ENCODE measurements around the gene PGLYRP4. TPM values are rescaled to one million over a fixed set of nuclear protein-coding genes. Genes with fewer than 3 reads are reported as not detected.

Gene PGLYRP4
- total RNA-seq, 1 donor from 2014 or later: not detected

DNA sequence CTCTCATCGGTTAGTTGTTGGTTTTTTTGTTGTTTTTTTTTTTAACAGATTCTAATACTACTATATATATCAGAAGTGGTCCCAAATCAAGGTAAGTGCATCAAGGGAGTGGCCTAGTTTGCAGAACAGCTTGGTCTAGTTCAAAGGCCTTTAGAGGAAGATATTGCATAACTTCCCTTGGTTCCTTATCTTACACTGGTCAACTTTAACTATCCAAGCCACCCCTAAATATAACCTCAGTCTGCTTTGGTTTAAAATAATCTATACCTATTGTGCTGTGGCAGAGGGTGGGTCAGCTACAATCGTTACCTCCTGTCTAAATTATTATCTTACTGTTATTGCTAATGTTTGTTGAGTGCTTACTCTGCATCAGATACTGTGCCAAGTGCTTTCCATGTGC is 19.9 kb upstream of the PGLYRP4 start:
- H3K4me3 Mint-ChIP-seq: no peak overlapping the region
- no peak for DNase-seq
- TF ChIP-seq, protein P1, sequence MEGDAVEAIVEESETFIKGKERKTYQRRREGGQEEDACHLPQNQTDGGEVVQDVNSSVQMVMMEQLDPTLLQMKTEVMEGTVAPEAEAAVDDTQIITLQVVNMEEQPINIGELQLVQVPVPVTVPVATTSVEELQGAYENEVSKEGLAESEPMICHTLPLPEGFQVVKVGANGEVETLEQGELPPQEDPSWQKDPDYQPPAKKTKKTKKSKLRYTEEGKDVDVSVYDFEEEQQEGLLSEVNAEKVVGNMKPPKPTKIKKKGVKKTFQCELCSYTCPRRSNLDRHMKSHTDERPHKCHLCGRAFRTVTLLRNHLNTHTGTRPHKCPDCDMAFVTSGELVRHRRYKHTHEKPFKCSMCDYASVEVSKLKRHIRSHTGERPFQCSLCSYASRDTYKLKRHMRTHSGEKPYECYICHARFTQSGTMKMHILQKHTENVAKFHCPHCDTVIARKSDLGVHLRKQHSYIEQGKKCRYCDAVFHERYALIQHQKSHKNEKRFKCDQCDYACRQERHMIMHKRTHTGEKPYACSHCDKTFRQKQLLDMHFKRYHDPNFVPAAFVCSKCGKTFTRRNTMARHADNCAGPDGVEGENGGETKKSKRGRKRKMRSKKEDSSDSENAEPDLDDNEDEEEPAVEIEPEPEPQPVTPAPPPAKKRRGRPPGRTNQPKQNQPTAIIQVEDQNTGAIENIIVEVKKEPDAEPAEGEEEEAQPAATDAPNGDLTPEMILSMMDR (IDR thresholded peaks at IDR 0.05): no peak
- H3K4me1 Mint-ChIP-seq: no peaks in the 10 kb centered on the region
- ATAC-seq (ENCODE audit: low read depth): no peak
- H3K27me3 Mint-ChIP-seq: peaks cover 25% of the 10 kb centered on the region
- intact Hi-C loops (cut with micrococcal nuclease): no loop called here
- ChIA-PET CTCF (interaction anchor here (0.6 kb wide), 1 partner anchor 903 kb away, joined by 3 read pairs; no protein-coding TSS in a partner anchor), POLR2A (no interaction called here)
- no peaks in the 10 kb centered on the region for H3K36me3 Mint-ChIP-seq (ENCODE audit: low read depth)
- no peaks in the 10 kb centered on the region for H3K9me3 Mint-ChIP-seq
- H3K27ac Mint-ChIP-seq: no peak overlapping the region

DNA sequence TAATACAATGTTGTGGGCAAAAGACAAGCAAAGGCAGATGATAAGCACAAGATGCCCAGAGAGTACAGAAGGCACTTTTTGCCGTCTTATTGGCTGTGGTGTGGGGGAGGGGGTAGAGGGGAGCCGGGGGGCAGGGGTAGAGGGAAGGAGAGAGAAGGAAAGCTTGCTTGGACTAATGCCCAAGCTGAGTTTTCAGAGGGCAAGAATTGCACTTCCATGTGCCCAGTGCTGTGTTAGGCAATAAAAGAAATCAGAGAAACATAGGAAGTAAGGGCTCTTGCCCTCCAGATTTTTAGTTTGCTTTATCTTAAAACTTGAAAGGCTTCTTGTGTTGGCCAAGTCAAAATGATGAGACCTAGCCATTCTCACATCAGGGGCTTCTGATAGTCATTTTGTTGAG is 18.4 kb upstream of the PGLYRP4 start:
- intact Hi-C loops (cut with micrococcal nuclease): no loop called here
- Mint-ChIP-seq H3K36me3 (ENCODE audit: low read depth) (no peaks in the 10 kb centered on the region), H3K4me3 (no peak overlapping the region), H3K27me3 (peaks cover 30% of the 10 kb centered on the region), H3K27ac (no peak overlapping the region), H3K9me3 (no peaks in the 10 kb centered on the region), H3K4me1 (no peaks in the 10 kb centered on the region)
- TF ChIP-seq, protein P1 (IDR thresholded peaks at IDR 0.05): no peak
- DNase-seq: no peak
- POLR2A ChIA-PET: no interaction called here
- CTCF ChIA-PET: no interaction called here
- ATAC-seq (ENCODE audit: low read depth): no peak

DNA sequence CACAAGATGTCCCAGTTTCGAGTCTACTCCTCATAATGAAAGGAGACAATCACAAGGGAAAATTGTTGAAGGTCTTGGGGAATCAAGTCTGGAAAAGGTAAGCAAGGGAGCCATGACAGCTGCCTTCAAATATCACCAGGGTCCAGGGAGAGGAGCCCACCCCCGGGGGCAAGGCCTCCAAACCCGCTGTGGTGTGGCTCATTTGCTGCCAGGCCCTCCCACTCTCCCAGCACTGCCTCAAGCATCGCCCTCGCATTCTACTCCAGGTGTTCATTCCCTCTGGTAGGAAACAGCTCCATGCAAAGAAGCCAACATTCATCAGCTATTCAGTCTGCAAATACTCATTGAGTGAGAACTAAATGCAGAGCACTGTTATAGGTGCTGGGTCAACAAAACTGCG is 17.6 kb upstream of the PGLYRP4 start:
- Mint-ChIP-seq H3K27ac (no peak overlapping the region), H3K27me3 (peaks cover 30% of the 10 kb centered on the region), H3K9me3 (no peaks in the 10 kb centered on the region), H3K4me3 (no peak overlapping the region), H3K4me1 (no peaks in the 10 kb centered on the region), H3K36me3 (ENCODE audit: low read depth) (no peaks in the 10 kb centered on the region)
- intact Hi-C loops (cut with micrococcal nuclease): no loop called here
- TF ChIP-seq, protein P1 (IDR thresholded peaks at IDR 0.05): no peak
- POLR2A ChIA-PET: no interaction called here
- no peak for DNase-seq
- ATAC-seq (ENCODE audit: low read depth): no peak
- CTCF ChIA-PET: no interaction called here

DNA sequence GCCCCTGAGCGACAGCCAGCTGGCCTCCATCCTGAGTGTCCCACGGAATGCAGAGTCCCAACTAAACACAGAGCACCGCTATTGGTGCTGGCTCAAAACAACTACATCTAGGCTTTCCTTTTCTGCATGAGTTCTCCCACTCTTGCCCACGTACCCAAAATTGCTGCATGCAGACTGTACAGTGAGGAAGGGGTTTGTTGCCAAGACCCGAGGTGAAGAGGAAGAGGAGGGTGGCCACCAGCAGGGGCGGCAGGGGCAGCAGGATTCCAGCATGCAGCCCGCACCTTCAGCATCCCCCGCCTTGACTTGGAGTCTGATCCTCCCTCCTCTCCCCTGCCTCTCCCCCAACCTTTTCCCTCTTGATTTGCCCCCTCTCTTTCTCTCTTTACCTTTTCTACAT is 17.1 kb upstream of the PGLYRP4 start:
- no peak for DNase-seq
- Mint-ChIP-seq H3K9me3 (no peaks in the 10 kb centered on the region), H3K27ac (no peak overlapping the region), H3K27me3 (peaks cover 30% of the 10 kb centered on the region), H3K4me1 (no peaks in the 10 kb centered on the region), H3K4me3 (no peak overlapping the region), H3K36me3 (ENCODE audit: low read depth) (no peaks in the 10 kb centered on the region)
- ChIA-PET CTCF (no interaction called here), POLR2A (no interaction called here)
- intact Hi-C loops (cut with micrococcal nuclease): no loop called here
- TF ChIP-seq, protein P1 (IDR thresholded peaks at IDR 0.05): no peak
- no peak for ATAC-seq (ENCODE audit: low read depth)

DNA sequence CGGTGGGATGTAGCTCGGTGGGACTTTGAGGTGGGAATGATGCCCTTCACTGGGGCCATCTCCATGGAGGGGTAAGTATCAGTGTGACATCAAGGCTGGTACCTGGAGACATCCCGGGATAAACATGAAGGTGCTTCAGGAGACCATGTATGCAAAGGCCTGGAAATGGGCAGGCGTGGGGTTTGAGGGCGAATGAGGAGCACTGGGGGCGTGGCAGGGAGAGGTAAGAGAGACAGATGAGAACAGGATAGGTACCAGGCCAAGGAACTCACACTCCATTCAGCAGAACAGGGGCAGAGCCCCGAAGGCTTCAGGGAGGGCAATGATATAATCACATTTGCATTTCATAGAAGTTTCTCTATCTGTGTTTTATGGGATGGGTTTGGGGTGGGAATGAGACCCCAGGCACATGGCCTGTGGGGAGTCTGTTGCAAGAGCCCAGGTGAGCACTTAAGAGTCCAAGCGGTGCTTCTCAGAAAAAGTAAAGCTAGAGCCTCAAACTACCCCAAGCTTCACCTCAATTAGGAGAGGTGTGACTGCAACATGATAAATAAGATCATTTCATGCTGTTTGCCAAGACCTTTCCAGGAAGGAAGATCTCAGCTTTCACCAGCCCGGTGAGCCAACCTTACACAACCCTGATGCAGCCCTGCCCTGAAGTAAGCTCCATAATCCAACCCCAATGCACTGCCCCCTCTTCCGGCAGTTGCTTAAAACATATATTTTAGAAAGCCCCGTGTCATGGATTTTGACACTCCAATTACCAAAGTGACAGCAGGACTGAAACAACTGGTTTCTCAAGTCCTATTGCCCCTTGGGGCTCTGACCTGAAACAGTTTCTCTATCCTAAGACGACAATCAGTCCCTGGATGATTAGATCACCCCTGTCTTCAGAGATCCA is 16.4 kb upstream of the PGLYRP4 start:
- no peak for DNase-seq
- TF ChIP-seq, protein P1 (IDR thresholded peaks at IDR 0.05): no peak
- POLR2A ChIA-PET: no interaction called here
- intact Hi-C loops (cut with micrococcal nuclease): no loop called here
- H3K36me3 Mint-ChIP-seq (ENCODE audit: low read depth): no peaks in the 10 kb centered on the region
- no peak overlapping the region for H3K4me3 Mint-ChIP-seq
- no peaks in the 10 kb centered on the region for H3K9me3 Mint-ChIP-seq
- no peak overlapping the region for H3K27ac Mint-ChIP-seq
- H3K27me3 Mint-ChIP-seq: peaks cover 27% of the 10 kb centered on the region
- CTCF ChIA-PET: no interaction called here
- ATAC-seq (ENCODE audit: low read depth): no peak
- H3K4me1 Mint-ChIP-seq: no peaks in the 10 kb centered on the region

Data from activated B cell treated with CpG ODN at 0.5 μM for 24 hours (primary cell).